SK-N-SH (cell line): ENCODE data around the gene NDUFAF5. TPM values are rescaled to one million over a fixed set of nuclear protein-coding genes. Genes with fewer than 3 reads are reported as not detected.

Experiments
- CTCF ChIA-PET: fragments of 300-600, 350-600 bp; formaldehyde crosslinking; extraction: SDS; loops from one replicate; lab custom pipeline; 2021; lab: Yijun Ruan, JAX
- POLR2A ChIA-PET: fragments of 350-600 bp; sonication (Branson Sonifier 250); formaldehyde crosslinking; extraction: SDS; loops from one replicate; lab custom pipeline; 2020; ENCODE audit warnings: antibody characterized with exemption, inconsistent platforms; lab: Yijun Ruan, JAX
- DNase-seq: peaks from one replicate; pipeline ENCODE4 v3.0.0; 2012
- H2AFZ ChIP-seq: fragments of 200-600 bp; sonication (generic); 2 replicates; pipeline ENCODE4 v1.8.1; 2016; ENCODE audit warnings: antibody characterized with exemption, mild to moderate bottlenecking, low read depth
- H3F3A ChIP-seq: fragments of 200-600 bp; sonication (generic); replicated peaks from 2 replicates; pipeline ENCODE3; 2016; ENCODE audit warnings: antibody characterized with exemption, mild to moderate bottlenecking; ENCODE audit not compliant: insufficient read depth
- H3K27ac ChIP-seq, 2 experiments: fragments of 200-500 bp in 1 of 2; fragments of 200-600 bp in 1 of 2; sonication (Bioruptor generic) in 1 of 2; sonication (generic), shearing (Covaris generic) in 1 of 2; 2 replicates each; pipeline versions ENCODE4 v1.5.1 to v1.6.1; 2014 to 2016; ENCODE audit warnings: low read depth in 2 of 2, inconsistent platforms in 1 of 2, low read length in 1 of 2, mild to moderate bottlenecking in 1 of 2, mixed read lengths in 1 of 2
- H3K27me3 ChIP-seq: fragments of 200-600 bp; sonication (generic), shearing (Covaris generic); 2 replicates; pipeline ENCODE4 v1.6.1; 2016; ENCODE audit warnings: mixed run types; ENCODE audit not compliant: insufficient read depth
- H3K36me3 ChIP-seq, 2 experiments: fragments of 200-500 bp in 1 of 2; fragments of 200-600 bp in 1 of 2; sonication (Bioruptor generic) in 1 of 2; sonication (generic) in 1 of 2; replicated peaks in 1 of 2; 2 replicates each; pipeline versions ENCODE3 to v1.5.1; 2014 to 2016; ENCODE audit warnings: low read length in 1 of 2, mild to moderate bottlenecking in 1 of 2; ENCODE audit not compliant: insufficient read depth in 2 of 2, control insufficient read depth in 1 of 2
- H3K4me1 ChIP-seq, 2 experiments: fragments of 200-500 bp in 1 of 2; fragments of 200-600 bp in 1 of 2; sonication (Bioruptor generic) in 1 of 2; sonication (generic), shearing (Covaris generic) in 1 of 2; 2 replicates each; pipeline versions ENCODE4 v1.5.1 to v1.6.1; 2014 to 2016; ENCODE audit warnings: low read depth in 1 of 2, low read length in 1 of 2, mixed run types in 1 of 2; ENCODE audit not compliant: insufficient read depth in 2 of 2, control insufficient read depth in 1 of 2
- H3K4me2 ChIP-seq: fragments of 200-600 bp; sonication (generic), shearing (Covaris generic); 2 replicates; pipeline ENCODE4 v1.6.1; 2017; ENCODE audit warnings: mixed run types
- H3K4me3 ChIP-seq, 2 experiments: fragments of 200-500 bp in 1 of 2; fragments of 200-600 bp in 1 of 2; sonication (Bioruptor generic) in 1 of 2; sonication (generic), shearing (Covaris generic) in 1 of 2; 2 replicates each; pipeline versions ENCODE4 v1.5.1 to v1.8.1; 2014 to 2016; ENCODE audit warnings: low read depth in 2 of 2, inconsistent platforms in 1 of 2, low read length in 1 of 2, mild to moderate bottlenecking in 1 of 2, mixed read lengths in 1 of 2, moderate library complexity in 1 of 2
- H3K79me2 ChIP-seq: fragments of 200-600 bp; sonication (generic); 2 replicates; pipeline ENCODE4 v1.8.1; 2017; ENCODE audit warnings: mild to moderate bottlenecking; ENCODE audit not compliant: insufficient read depth
- H3K9ac ChIP-seq: fragments of 200-600 bp; sonication (generic); 2 replicates; pipeline ENCODE4 v1.6.1; 2017; ENCODE audit warnings: mixed run types
- H3K9me2 ChIP-seq: fragments of 200-600 bp; sonication (generic); 2 replicates; pipeline ENCODE4 v1.6.1; 2017; ENCODE audit warnings: mixed run types
- H3K9me3 ChIP-seq: fragments of 200-600 bp; sonication (generic); 2 replicates; pipeline ENCODE4 v1.6.1; 2017; ENCODE audit warnings: mixed run types, mild to moderate bottlenecking, moderate library complexity
- H4K20me1 ChIP-seq: fragments of 200-600 bp; sonication (generic); 2 replicates; pipeline ENCODE4 v1.6.1; 2017; ENCODE audit warnings: mild to moderate bottlenecking, mixed run types; ENCODE audit not compliant: insufficient read depth
- ELF1 ChIP-seq: IDR thresholded peaks from 2 replicates; pipeline ENCODE4 v1.4.0; 2012
- EP300 ChIP-seq, 2 experiments: IDR thresholded peaks; 2 replicates each; pipeline versions ENCODE4 v1.4.0 to v1.6.1; 2012; ENCODE audit warnings: borderline replicate concordance in 1 of 2, low read depth in 1 of 2, low read length in 1 of 2
- EZH2phosphoT487 ChIP-seq: fragments of 200-600 bp; sonication (generic); IDR thresholded peaks from 2 replicates; pipeline ENCODE4 v1.6.1; 2017; ENCODE audit warnings: low read depth, mixed run types, mild to moderate bottlenecking, antibody characterized with exemption, moderate library complexity, borderline replicate concordance
- FOSL2 ChIP-seq: IDR thresholded peaks from 2 replicates; pipeline ENCODE4 v1.4.0; 2012; ENCODE audit warnings: low read depth, mild to moderate bottlenecking, moderate library complexity, borderline replicate concordance
- FOXJ3 ChIP-seq: sonication (generic); formaldehyde crosslinking; IDR thresholded peaks from 2 replicates; pipeline ENCODE4 v1.5.1; 2020; ENCODE audit warnings: mild to moderate bottlenecking, missing genetic modification reagents
- FOXM1 ChIP-seq: IDR thresholded peaks from 2 replicates; pipeline ENCODE4 v1.4.0; 2012; ENCODE audit warnings: low read depth, mild to moderate bottlenecking
- GABPA ChIP-seq: IDR thresholded peaks from 2 replicates; pipeline ENCODE4 v1.4.0; 2012; ENCODE audit warnings: low read depth, mild to moderate bottlenecking
- JUND ChIP-seq: IDR thresholded peaks from 2 replicates; pipeline ENCODE4 v1.4.0; 2012
- MEF2A ChIP-seq: IDR thresholded peaks from 2 replicates; pipeline ENCODE4 v1.4.0; 2012; ENCODE audit warnings: low read depth, borderline replicate concordance
- NFIC ChIP-seq: IDR thresholded peaks from 2 replicates; pipeline ENCODE4 v1.4.0; 2012; ENCODE audit warnings: borderline replicate concordance
- NRF1 ChIP-seq: IDR thresholded peaks from 2 replicates; pipeline ENCODE4 v1.6.1; 2012; ENCODE audit warnings: low read depth, mild to moderate bottlenecking, low read length
- PBX3 ChIP-seq: IDR thresholded peaks from 2 replicates; pipeline ENCODE4; 2012
- POLR2AphosphoS5 ChIP-seq: IDR thresholded peaks from 2 replicates; pipeline ENCODE4 v1.6.1; 2012; ENCODE audit warnings: low read depth, low read length
- RCOR1 ChIP-seq: fragments of 150-350 bp; IDR thresholded peaks from 2 replicates; pipeline ENCODE4 v1.6.1; 2017; ENCODE audit warnings: antibody characterized with exemption, low read length
- RFX5 ChIP-seq: IDR thresholded peaks from 2 replicates; pipeline ENCODE4 v1.6.1; 2012; ENCODE audit warnings: mild to moderate bottlenecking, improper control_type of control experiment, low read length
- RXRA ChIP-seq: IDR thresholded peaks from 2 replicates; pipeline ENCODE4 v1.4.0; 2012; ENCODE audit warnings: low read depth, mild to moderate bottlenecking, borderline replicate concordance
- TCF12 ChIP-seq: IDR thresholded peaks from 2 replicates; pipeline ENCODE4 v1.4.0; 2012
- TEAD4 ChIP-seq: IDR thresholded peaks from 2 replicates; pipeline ENCODE4 v1.4.0; 2012; ENCODE audit warnings: mild to moderate bottlenecking, borderline replicate concordance; ENCODE audit not compliant: insufficient read depth
- ZBTB33 ChIP-seq: IDR thresholded peaks from 2 replicates; pipeline ENCODE4 v1.4.0; 2012; ENCODE audit warnings: low read depth, borderline replicate concordance
- WGBS: methylation state at CpG from one replicate; pipeline ENCODE4 v1.1.6; 2017; ENCODE audit warnings: low lambda C conversion rate; 5-methylcytosine and 5-hydroxymethylcytosine counted together
- polyA plus RNA-seq, 3 experiments: library from polyadenylated mRNA; depleted of rRNA; stranded (reverse); fragments of >200 nt; gene quantifications; 2 replicates each; pipeline ENCODE4 v1.2.3, GENCODE V29; 2012
- TF ChIP-seq, protein P1 (sequence below): IDR thresholded peaks from 2 replicates; pipeline ENCODE4 v1.4.0; 2012; ENCODE audit warnings: low read depth
- TF ChIP-seq, protein P2 (sequence below): IDR thresholded peaks from 2 replicates; pipeline ENCODE4 v1.4.0; 2012; ENCODE audit warnings: low read depth, borderline replicate concordance

Gene NDUFAF5
- polyA plus RNA-seq, 1 of the 3 experiments (the other 2 are of a cell fraction): 8.0 TPM

DNA sequence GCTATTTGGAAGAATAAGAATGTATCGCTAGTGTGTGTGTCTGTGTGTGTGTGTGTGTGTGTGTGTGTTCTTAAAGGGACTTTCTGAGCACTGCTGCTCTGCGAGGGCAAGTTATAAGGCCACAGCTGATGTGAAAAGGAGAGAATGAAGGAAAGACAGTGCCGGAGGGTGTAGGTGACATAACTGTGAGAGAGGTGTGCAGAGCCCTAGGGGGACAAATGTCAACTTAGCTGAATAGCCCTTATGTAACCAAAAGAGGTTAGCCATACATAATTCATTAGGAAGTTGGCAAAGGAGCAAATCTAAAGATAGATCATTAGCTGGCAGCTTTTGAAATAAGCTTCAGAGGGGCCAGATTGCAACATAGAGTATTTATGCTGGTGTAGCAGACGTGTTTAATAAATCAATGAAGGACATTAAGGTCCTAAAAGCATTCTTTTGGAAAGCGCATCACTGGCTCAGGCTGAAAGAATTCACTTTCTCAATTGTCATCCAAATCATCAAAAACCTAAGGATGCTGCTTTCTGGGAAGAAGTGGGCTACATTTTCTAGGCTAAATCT, 81.0 kb downstream of the NDUFAF5 start:
- CTCF ChIA-PET: interaction anchor here (0.5 kb wide), 1 partner anchor 325 kb away, joined by 3 read pairs; no protein-coding TSS in a partner anchor
- 32% methylated on average over 5 of the region's 5 CpGs for WGBS
- no peak for DNase-seq
- POLR2A ChIA-PET: no interaction called here
- Histone ChIP-seq H3K27ac (peak overlapping the region in 1 of 2 experiments; percentile 78; a peak in 2 of 4 replicates), H3K79me2 (no peaks in the 10 kb centered on the region), H3K27me3 (no peaks in the 10 kb centered on the region), H3F3A (peaks cover 10% of the 10 kb centered on the region), H3K9ac (no peak overlapping the region), H4K20me1 (no peaks in the 10 kb centered on the region), H3K4me2 (0 out of 2 replicates have a peak overlapping the region, but pooled peaks have one; percentile 26), H3K4me3 (no peak overlapping the region), H2AFZ (no peak overlapping the region), H3K9me2 (no peaks in the 10 kb centered on the region), H3K4me1 (peaks cover 0 to 16% of the 10 kb centered on the region in 2 experiments; a peak in 1 of 4 replicates), H3K9me3 (no peaks in the 10 kb centered on the region), H3K36me3 (no peaks in the 10 kb centered on the region)
- TF ChIP-seq ZBTB33 (0 out of 2 replicates have a peak, but pooled peaks have one; percentile 21), NFIC (peak; percentile 85), JUND (peak; percentile 66), MEF2A (peak; percentile 86), EZH2phosphoT487 (no peak), GABPA (no peak), NRF1 (no peak), TEAD4 (peak; percentile 83), RFX5 (no peak), POLR2AphosphoS5 (peak; percentile 36; the same call in 1 of the 2 replicates), FOSL2 (peak; percentile 64; the same call in 1 of the 2 replicates), RXRA (peak; percentile 57; the same call in 1 of the 2 replicates), TCF12 (peak; percentile 85), RCOR1 (no peak), ELF1 (no peak), PBX3 (peak; percentile 93), EP300 (IDR thresholded peaks at IDR 0.05; ENCODE audit: borderline replicate concordance in 1 of 2, low read depth in 1 of 2, low read length in 1 of 2) (peak; percentile 17 to 90; a peak in 2 of 4 replicates), FOXJ3 (CRISPR knock-in tag) (no peak), FOXM1 (peak; percentile 80)
- TF ChIP-seq, protein P1, sequence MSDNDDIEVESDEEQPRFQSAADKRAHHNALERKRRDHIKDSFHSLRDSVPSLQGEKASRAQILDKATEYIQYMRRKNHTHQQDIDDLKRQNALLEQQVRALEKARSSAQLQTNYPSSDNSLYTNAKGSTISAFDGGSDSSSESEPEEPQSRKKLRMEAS: no peak
- TF ChIP-seq, protein P2, sequence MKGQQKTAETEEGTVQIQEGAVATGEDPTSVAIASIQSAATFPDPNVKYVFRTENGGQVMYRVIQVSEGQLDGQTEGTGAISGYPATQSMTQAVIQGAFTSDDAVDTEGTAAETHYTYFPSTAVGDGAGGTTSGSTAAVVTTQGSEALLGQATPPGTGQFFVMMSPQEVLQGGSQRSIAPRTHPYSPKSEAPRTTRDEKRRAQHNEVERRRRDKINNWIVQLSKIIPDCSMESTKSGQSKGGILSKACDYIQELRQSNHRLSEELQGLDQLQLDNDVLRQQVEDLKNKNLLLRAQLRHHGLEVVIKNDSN: no peak
